ENCODE data around the gene FOXO1. TPM values are rescaled to one million over a fixed set of nuclear protein-coding genes. Genes with fewer than 3 reads are reported as not detected.

FOXO1 gene
- total RNA-seq, 1 donor from 2014 or later = 41.9 TPM

GRCh38 chr13:40644838-40645604 lies 21.4 kb downstream of the FOXO1 start:
- H3K27me3 Mint-ChIP-seq (ENCODE audit: insufficient read depth) = no peaks in the 10 kb centered on the region
- H3K9me3 Mint-ChIP-seq = no peaks in the 10 kb centered on the region
- H3K4me3 Mint-ChIP-seq = no peak overlapping the region
- H3K36me3 Mint-ChIP-seq (ENCODE audit: low read depth) = peaks cover 19% of the 10 kb centered on the region
- peak overlapping the region; percentile 66 for H3K27ac Mint-ChIP-seq
- no peak for DNase-seq (ENCODE audit: low spot score)
- H3K4me1 Mint-ChIP-seq (ENCODE audit: low read depth) = peaks cover 84% of the 10 kb centered on the region
- intact Hi-C loops (cut with micrococcal nuclease) = loop anchor here (1.0 to 2.0 kb wide), 2 partner anchors 8 to 20 kb away; no protein-coding TSS in a partner anchor

GRCh38 chr13:40640845-40641458 lies 25.5 kb downstream of the FOXO1 start:
- no peak overlapping the region for H3K27ac Mint-ChIP-seq
- H3K27me3 Mint-ChIP-seq (ENCODE audit: insufficient read depth) = no peaks in the 10 kb centered on the region
- DNase-seq (ENCODE audit: low spot score) = no peak
- H3K9me3 Mint-ChIP-seq = no peaks in the 10 kb centered on the region
- peaks cover 22% of the 10 kb centered on the region for H3K36me3 Mint-ChIP-seq (ENCODE audit: low read depth)
- intact Hi-C loops (cut with micrococcal nuclease) = no loop called here
- H3K4me3 Mint-ChIP-seq = no peak overlapping the region
- H3K4me1 Mint-ChIP-seq (ENCODE audit: low read depth) = peaks cover 72% of the 10 kb centered on the region

GRCh38 chr13:40640202-40640601 lies 26.2 kb downstream of the FOXO1 start:
- Mint-ChIP-seq H3K9me3 (no peaks in the 10 kb centered on the region), H3K27ac (no peak overlapping the region), H3K4me1 (ENCODE audit: low read depth) (peaks cover 72% of the 10 kb centered on the region), H3K27me3 (ENCODE audit: insufficient read depth) (no peaks in the 10 kb centered on the region), H3K36me3 (ENCODE audit: low read depth) (peaks cover 21% of the 10 kb centered on the region), H3K4me3 (no peak overlapping the region)
- intact Hi-C loops (cut with micrococcal nuclease) = no loop called here
- no peak for DNase-seq (ENCODE audit: low spot score)

- Mint-ChIP-seq H3K4me1 (ENCODE audit: low read depth) (peaks cover 70% of the 10 kb centered on the region), H3K36me3 (ENCODE audit: low read depth) (peaks cover 19% of the 10 kb centered on the region), H3K27me3 (ENCODE audit: insufficient read depth) (no peaks in the 10 kb centered on the region), H3K9me3 (no peaks in the 10 kb centered on the region), H3K27ac (no peak overlapping the region), H3K4me3 (no peak overlapping the region)
- no peak for DNase-seq (ENCODE audit: low spot score)
- intact Hi-C loops (cut with micrococcal nuclease) = no loop called here
Measured at GRCh38 chr13:40639221-40639681, 27.2 kb downstream of the FOXO1 start.

GRCh38 chr13:40637643-40638042 lies 28.8 kb downstream of the FOXO1 start:
- peaks cover 81% of the 10 kb centered on the region for H3K4me1 Mint-ChIP-seq (ENCODE audit: low read depth)
- intact Hi-C loops (cut with micrococcal nuclease) = no loop called here
- DNase-seq (ENCODE audit: low spot score) = no peak
- H3K36me3 Mint-ChIP-seq (ENCODE audit: low read depth) = peaks cover 17% of the 10 kb centered on the region
- no peaks in the 10 kb centered on the region for H3K27me3 Mint-ChIP-seq (ENCODE audit: insufficient read depth)
- H3K9me3 Mint-ChIP-seq = no peaks in the 10 kb centered on the region
- H3K4me3 Mint-ChIP-seq = no peak overlapping the region
- H3K27ac Mint-ChIP-seq = no peak overlapping the region

GRCh38 chr13:40635315-40635995 lies 31.0 kb downstream of the FOXO1 start:
- Mint-ChIP-seq H3K4me3 (no peak overlapping the region), H3K4me1 (ENCODE audit: low read depth) (peaks cover 78% of the 10 kb centered on the region), H3K9me3 (no peaks in the 10 kb centered on the region), H3K36me3 (ENCODE audit: low read depth) (peaks cover 26% of the 10 kb centered on the region), H3K27me3 (ENCODE audit: insufficient read depth) (no peaks in the 10 kb centered on the region), H3K27ac (no peak overlapping the region)
- DNase-seq (ENCODE audit: low spot score) = no peak
- intact Hi-C loops (cut with micrococcal nuclease) = no loop called here

GRCh38 chr13:40632915-40633314 lies 33.5 kb downstream of the FOXO1 start:
- no peak overlapping the region for H3K27ac Mint-ChIP-seq
- no peaks in the 10 kb centered on the region for H3K27me3 Mint-ChIP-seq (ENCODE audit: insufficient read depth)
- intact Hi-C loops (cut with micrococcal nuclease) = no loop called here
- H3K4me3 Mint-ChIP-seq = no peak overlapping the region
- DNase-seq (ENCODE audit: low spot score) = no peak
- peaks cover 76% of the 10 kb centered on the region for H3K4me1 Mint-ChIP-seq (ENCODE audit: low read depth)
- H3K9me3 Mint-ChIP-seq = no peaks in the 10 kb centered on the region
- peaks cover 31% of the 10 kb centered on the region for H3K36me3 Mint-ChIP-seq (ENCODE audit: low read depth)

- no peaks in the 10 kb centered on the region for H3K27me3 Mint-ChIP-seq (ENCODE audit: insufficient read depth)
Measured at GRCh38 chr13:40631605-40632004, 34.8 kb downstream of the FOXO1 start.

GRCh38 chr13:40629678-40630384 lies 36.6 kb downstream of the FOXO1 start:
- Mint-ChIP-seq H3K9me3 (no peaks in the 10 kb centered on the region), H3K27ac (peak overlapping the region; percentile 47), H3K4me1 (ENCODE audit: low read depth) (peaks cover 78% of the 10 kb centered on the region), H3K27me3 (ENCODE audit: insufficient read depth) (no peaks in the 10 kb centered on the region), H3K36me3 (ENCODE audit: low read depth) (peaks cover 34% of the 10 kb centered on the region), H3K4me3 (peak overlapping the region; percentile 11)
- intact Hi-C loops (cut with micrococcal nuclease) = loop anchor here (2.0 kb wide), 1 partner anchor 17 kb away; no protein-coding TSS in a partner anchor
- no peak for DNase-seq (ENCODE audit: low spot score)

More at GRCh38 chr13:40631605-40632004, 34.8 kb downstream of the FOXO1 start:
- H3K27ac Mint-ChIP-seq = peak overlapping the region; percentile 69
- intact Hi-C loops (cut with micrococcal nuclease) = no loop called here
- DNase-seq (ENCODE audit: low spot score) = no peak
- peak overlapping the region; percentile 47 for H3K4me3 Mint-ChIP-seq
- peaks cover 33% of the 10 kb centered on the region for H3K36me3 Mint-ChIP-seq (ENCODE audit: low read depth)
- no peaks in the 10 kb centered on the region for H3K9me3 Mint-ChIP-seq
- peaks cover 80% of the 10 kb centered on the region for H3K4me1 Mint-ChIP-seq (ENCODE audit: low read depth)

GRCh38 chr13:40626977-40627376 lies 39.5 kb downstream of the FOXO1 start:
- no peak for DNase-seq (ENCODE audit: low spot score)
- no peaks in the 10 kb centered on the region for H3K27me3 Mint-ChIP-seq (ENCODE audit: insufficient read depth)
- no peaks in the 10 kb centered on the region for H3K9me3 Mint-ChIP-seq
- peaks cover 80% of the 10 kb centered on the region for H3K4me1 Mint-ChIP-seq (ENCODE audit: low read depth)
- peaks cover 30% of the 10 kb centered on the region for H3K36me3 Mint-ChIP-seq (ENCODE audit: low read depth)
- no peak overlapping the region for H3K27ac Mint-ChIP-seq
- intact Hi-C loops (cut with micrococcal nuclease) = no loop called here
- no peak overlapping the region for H3K4me3 Mint-ChIP-seq

- DNase-seq (ENCODE audit: low spot score) = no peak
- H3K4me3 Mint-ChIP-seq = no peak overlapping the region
- intact Hi-C loops (cut with micrococcal nuclease) = no loop called here
- H3K27ac Mint-ChIP-seq = no peak overlapping the region
- H3K36me3 Mint-ChIP-seq (ENCODE audit: low read depth) = peaks cover 28% of the 10 kb centered on the region
- no peaks in the 10 kb centered on the region for H3K9me3 Mint-ChIP-seq
- no peaks in the 10 kb centered on the region for H3K27me3 Mint-ChIP-seq (ENCODE audit: insufficient read depth)
- H3K4me1 Mint-ChIP-seq (ENCODE audit: low read depth) = peaks cover 78% of the 10 kb centered on the region
Measured at GRCh38 chr13:40626561-40626960, 39.9 kb downstream of the FOXO1 start.

- peaks cover 22% of the 10 kb centered on the region for H3K36me3 Mint-ChIP-seq (ENCODE audit: low read depth)
- H3K27ac Mint-ChIP-seq = no peak overlapping the region
- H3K4me3 Mint-ChIP-seq = no peak overlapping the region
- intact Hi-C loops (cut with micrococcal nuclease) = loop anchor here (2.0 kb wide), 1 partner anchor 20 kb away; no protein-coding TSS in a partner anchor
- no peaks in the 10 kb centered on the region for H3K9me3 Mint-ChIP-seq
- no peak for DNase-seq (ENCODE audit: low spot score)
- peaks cover 74% of the 10 kb centered on the region for H3K4me1 Mint-ChIP-seq (ENCODE audit: low read depth)
- no peaks in the 10 kb centered on the region for H3K27me3 Mint-ChIP-seq (ENCODE audit: insufficient read depth)
Measured at GRCh38 chr13:40624986-40625385, 41.5 kb downstream of the FOXO1 start.
